Islet precursor cell (in vitro differentiated cells): ENCODE results near the gene ALDH8A1.

Experiments used
- DNase-seq: peaks from one replicate; pipeline ENCODE4 v3.0.0-alpha.2; 2018

Gene ALDH8A1

DNA sequence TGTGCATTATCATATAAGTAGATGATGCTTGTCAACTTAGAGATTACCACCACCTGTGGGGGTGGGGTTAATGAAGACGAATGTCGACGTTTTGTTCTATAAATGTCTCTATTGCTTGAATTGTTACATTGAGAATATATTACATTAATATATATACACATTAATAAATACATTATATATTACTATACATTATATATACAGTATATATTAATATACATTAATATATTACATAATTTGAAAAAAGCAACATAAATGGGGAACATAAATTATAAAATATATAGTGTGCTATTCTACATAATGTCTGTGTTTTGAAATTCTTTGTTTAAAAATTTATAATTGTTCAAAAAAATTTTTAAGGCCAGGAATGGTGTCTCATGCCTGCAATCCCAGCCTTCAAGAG lies 81.1 kb downstream of the ALDH8A1 start:
- DNase-seq = no peak
